ENCODE data around the gene GSTO2. TPM values are rescaled to one million over a fixed set of nuclear protein-coding genes. Genes with fewer than 3 reads are reported as not detected.

Gene GSTO2
- total and polyA plus RNA-seq, 2 donors from 2014 or later, result 22.3 to 56.7 TPM

- H3K9ac ChIP-seq (ENCODE audit: low read length in 3 of 3), result no peak overlapping the region
- FAIRE-seq (no peak), DNase-seq (no peak)
- no peaks in the 10 kb centered on the region for H3K27me3 ChIP-seq (ENCODE audit: control insufficient read depth, insufficient read depth, low read length)
- no peaks in the 10 kb centered on the region for H3K9me3 ChIP-seq (ENCODE audit: control insufficient read depth in 2 of 3, insufficient read depth in 1 of 3, low read length in 3 of 3)
- H3K4me1 ChIP-seq (ENCODE audit: control insufficient read depth in 2 of 3, insufficient read depth in 2 of 3, low read depth in 1 of 3, low read length in 3 of 3), result peaks cover 0 to 9% (median 0%) of the 10 kb centered on the region in 3 donors
- H3K36me3 ChIP-seq (ENCODE audit: control insufficient read depth in 2 of 3, insufficient read depth in 3 of 3, low read length in 3 of 3), result no peaks in the 10 kb centered on the region
- no peak overlapping the region for H3K4me3 ChIP-seq (ENCODE audit: low read length in 3 of 3)
- no peak overlapping the region for H3K27ac ChIP-seq (ENCODE audit: low read depth in 2 of 2, low read length in 2 of 2)
- no peak for TF ChIP-seq CTCF (IDR thresholded peaks at IDR 0.05; ENCODE audit: borderline replicate concordance, extremely low read depth, insufficient read depth)
- intact Hi-C loops (cut with DNase I), result no loop called here
Measured at GRCh38 chr10:104348601-104349000, 79.6 kb downstream of the GSTO2 start.

GRCh38 chr10:104349623-104350126, 80.7 kb downstream of the GSTO2 start:
- Histone ChIP-seq H3K27ac (ENCODE audit: low read depth in 2 of 2, low read length in 2 of 2) (peak overlapping the region; percentile 28 to 84), H3K9ac (ENCODE audit: low read length in 3 of 3) (no peak overlapping the region), H3K36me3 (ENCODE audit: control insufficient read depth in 2 of 3, insufficient read depth in 3 of 3, low read length in 3 of 3) (no peaks in the 10 kb centered on the region), H3K4me1 (ENCODE audit: control insufficient read depth in 2 of 3, insufficient read depth in 2 of 3, low read depth in 1 of 3, low read length in 3 of 3) (peaks cover 0 to 11% (median 0%) of the 10 kb centered on the region in 3 donors), H3K9me3 (ENCODE audit: control insufficient read depth in 2 of 3, insufficient read depth in 1 of 3, low read length in 3 of 3) (no peaks in the 10 kb centered on the region), H3K4me3 (ENCODE audit: low read length in 3 of 3) (peak overlapping the region in 2 of 3 donors; percentile 16 to 32), H3K27me3 (ENCODE audit: control insufficient read depth, insufficient read depth, low read length) (no peaks in the 10 kb centered on the region)
- TF ChIP-seq CTCF (IDR thresholded peaks at IDR 0.05; ENCODE audit: borderline replicate concordance, extremely low read depth, insufficient read depth), result no peak
- FAIRE-seq, result no peak
- intact Hi-C loops (cut with DNase I), result loop anchor here (5.0 kb wide), 1 partner anchor 57 kb away; no protein-coding TSS in a partner anchor
- peak in 1 of 5 donors; percentile 46 for DNase-seq

GRCh38 chr10:104350127-104350635, 81.2 kb downstream of the GSTO2 start:
- H3K27ac ChIP-seq (ENCODE audit: low read depth in 2 of 2, low read length in 2 of 2), result peak overlapping the region; percentile 28 to 84
- intact Hi-C loops (cut with DNase I), result loop anchor here (5.0 kb wide), 1 partner anchor 58 kb away; no protein-coding TSS in a partner anchor
- H3K4me1 ChIP-seq (ENCODE audit: control insufficient read depth in 2 of 3, insufficient read depth in 2 of 3, low read depth in 1 of 3, low read length in 3 of 3), result peaks cover 0 to 11% (median 0%) of the 10 kb centered on the region in 3 donors
- peak; percentile 74 for FAIRE-seq
- peak in 2 of 5 donors; percentile 77 to 85 for DNase-seq
- H3K36me3 ChIP-seq (ENCODE audit: control insufficient read depth in 2 of 3, insufficient read depth in 3 of 3, low read length in 3 of 3), result no peaks in the 10 kb centered on the region
- peak; percentile 68 for TF ChIP-seq CTCF (IDR thresholded peaks at IDR 0.05; ENCODE audit: borderline replicate concordance, extremely low read depth, insufficient read depth)
- peak overlapping the region in 2 of 3 donors; percentile 16 to 32 for H3K4me3 ChIP-seq (ENCODE audit: low read length in 3 of 3)
- H3K9ac ChIP-seq (ENCODE audit: low read length in 3 of 3), result no peak overlapping the region
- no peaks in the 10 kb centered on the region for H3K9me3 ChIP-seq (ENCODE audit: control insufficient read depth in 2 of 3, insufficient read depth in 1 of 3, low read length in 3 of 3)
- no peaks in the 10 kb centered on the region for H3K27me3 ChIP-seq (ENCODE audit: control insufficient read depth, insufficient read depth, low read length)

Measured in kidney (tissue), 14 donors.